Activated CD8-positive, alpha-beta memory T cell treated with anti-CD3 and anti-CD28 coated beads, Interleukin-2, amount 10 ng/mL, durations not matched to agents 7 days and 5 days (primary cell): ENCODE measurements around the gene TSPAN12. TPM values are rescaled to one million over a fixed set of nuclear protein-coding genes. Genes with fewer than 3 reads are reported as not detected.
A peak's percentile ranks its signal among the peaks of the same experiment; 100 is the strongest.

Experiments
- ATAC-seq: fragments of 150-1000 bp; cut with Tn5 transposase; one replicate; pipeline ENCODE4 v1.10.0; 2021; ENCODE audit warnings: moderate library complexity
- CTCF ChIA-PET: fragments of 350-600 bp; sonication (Branson Sonifier 250); formaldehyde crosslinking; loops from one replicate; lab custom pipeline; 2021; ENCODE audit warnings: antibody characterized with exemption; lab: Charles Lee
- DNase-seq: peaks from one replicate; pipeline ENCODE4 v3.0.0-alpha.2; 2020
- H3K27ac Mint-ChIP-seq: one replicate; pipeline ENCODE4 v1.8.0; 2021; ENCODE audit warnings: mild to moderate bottlenecking, mixed read lengths
- H3K27me3 Mint-ChIP-seq: one replicate; pipeline ENCODE4 v1.8.0; 2021; ENCODE audit warnings: mixed read lengths
- H3K36me3 Mint-ChIP-seq: one replicate; pipeline ENCODE4 v1.8.0; 2021; ENCODE audit warnings: mild to moderate bottlenecking, mixed read lengths
- H3K4me1 Mint-ChIP-seq: one replicate; pipeline ENCODE4 v1.8.0; 2021; ENCODE audit warnings: mixed read lengths
- H3K4me3 Mint-ChIP-seq: one replicate; pipeline ENCODE4 v1.8.0; 2021; ENCODE audit warnings: mild to moderate bottlenecking, moderate library complexity, mixed read lengths
- H3K9me3 Mint-ChIP-seq: one replicate; pipeline ENCODE4 v1.8.0; 2022; ENCODE audit warnings: low read depth, mixed read lengths
- total RNA-seq, 2 experiments: library from RNA; stranded (reverse); gene quantifications; one replicate each; pipeline ENCODE4 v1.2.3, GENCODE V29; 2021

TSPAN12 gene
- total RNA-seq, 2 experiments from 2014 or later: not detected

DNA sequence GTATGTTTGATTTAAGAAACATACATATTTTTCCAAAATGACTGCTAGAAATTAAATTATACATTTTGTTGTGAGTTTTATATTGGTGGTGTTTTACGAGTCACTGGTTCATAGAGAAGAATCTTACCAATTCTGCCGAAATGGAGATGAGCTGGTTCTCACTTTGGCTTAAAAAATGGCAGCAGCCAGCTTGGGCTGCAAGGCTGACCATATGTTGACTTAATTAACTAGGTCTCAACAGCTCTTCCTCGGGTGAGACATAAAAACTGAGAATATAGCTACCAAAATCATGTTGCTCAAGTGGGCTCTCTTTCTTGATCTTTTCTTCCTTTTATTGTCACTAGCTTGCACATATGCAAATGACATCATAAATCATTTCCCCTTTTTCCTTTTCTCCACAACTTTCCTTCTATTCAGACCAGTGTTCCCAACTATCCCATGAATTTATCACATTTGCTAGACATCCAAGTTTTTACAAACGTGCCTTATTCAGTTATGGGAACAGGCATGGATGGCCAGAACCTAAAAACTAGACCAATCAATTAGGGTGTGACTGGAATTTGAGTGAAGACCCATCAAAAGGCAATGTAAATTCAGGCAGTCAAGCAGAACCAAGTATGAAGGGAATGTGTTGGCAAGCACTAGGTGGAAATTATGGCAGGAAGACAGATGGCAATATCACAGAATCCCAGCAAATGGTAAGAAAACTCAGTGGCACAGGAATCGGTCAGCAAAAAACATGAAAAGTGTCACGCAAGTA, 6.4 kb upstream of the TSPAN12 start:
- Mint-ChIP-seq H3K36me3 (no peaks in the 10 kb centered on the region), H3K27me3 (peaks cover 52% of the 10 kb centered on the region), H3K4me1 (no peaks in the 10 kb centered on the region), H3K9me3 (no peaks in the 10 kb centered on the region), H3K27ac (no peak overlapping the region), H3K4me3 (no peak overlapping the region)
- CTCF ChIA-PET: no interaction called here
- ATAC-seq (no peak), DNase-seq (no peak)

- peaks cover under 1% of the 10 kb centered on the region for H3K4me1 Mint-ChIP-seq
- H3K4me3 Mint-ChIP-seq: no peak overlapping the region
- ATAC-seq: no peak
- no peaks in the 10 kb centered on the region for H3K36me3 Mint-ChIP-seq
- H3K27ac Mint-ChIP-seq: no peak overlapping the region
- no peak for DNase-seq
- peaks cover 64% of the 10 kb centered on the region for H3K27me3 Mint-ChIP-seq
- H3K9me3 Mint-ChIP-seq: no peaks in the 10 kb centered on the region
- CTCF ChIA-PET: no interaction called here
These were observed 5.1 kb upstream of the TSPAN12 start for GRCh38 chr7:120862987-120863590.

- CTCF ChIA-PET: no interaction called here
- Mint-ChIP-seq H3K27ac (no peak overlapping the region), H3K9me3 (no peaks in the 10 kb centered on the region), H3K27me3 (peaks cover 77% of the 10 kb centered on the region), H3K4me1 (peaks cover 11% of the 10 kb centered on the region), H3K4me3 (no peak overlapping the region), H3K36me3 (no peaks in the 10 kb centered on the region)
- ATAC-seq: no peak
- no peak for DNase-seq
These were observed 2.2 kb upstream of the TSPAN12 start for GRCh38 chr7:120860156-120860555.

- ATAC-seq (no peak), DNase-seq (no peak)
- Mint-ChIP-seq H3K4me3 (no peak overlapping the region), H3K4me1 (peaks cover 11% of the 10 kb centered on the region), H3K27ac (no peak overlapping the region), H3K36me3 (no peaks in the 10 kb centered on the region), H3K27me3 (peaks cover 80% of the 10 kb centered on the region), H3K9me3 (no peaks in the 10 kb centered on the region)
- CTCF ChIA-PET: no interaction called here
These were observed 1.5 kb upstream of the TSPAN12 start for GRCh38 chr7:120859459-120859858.

DNA sequence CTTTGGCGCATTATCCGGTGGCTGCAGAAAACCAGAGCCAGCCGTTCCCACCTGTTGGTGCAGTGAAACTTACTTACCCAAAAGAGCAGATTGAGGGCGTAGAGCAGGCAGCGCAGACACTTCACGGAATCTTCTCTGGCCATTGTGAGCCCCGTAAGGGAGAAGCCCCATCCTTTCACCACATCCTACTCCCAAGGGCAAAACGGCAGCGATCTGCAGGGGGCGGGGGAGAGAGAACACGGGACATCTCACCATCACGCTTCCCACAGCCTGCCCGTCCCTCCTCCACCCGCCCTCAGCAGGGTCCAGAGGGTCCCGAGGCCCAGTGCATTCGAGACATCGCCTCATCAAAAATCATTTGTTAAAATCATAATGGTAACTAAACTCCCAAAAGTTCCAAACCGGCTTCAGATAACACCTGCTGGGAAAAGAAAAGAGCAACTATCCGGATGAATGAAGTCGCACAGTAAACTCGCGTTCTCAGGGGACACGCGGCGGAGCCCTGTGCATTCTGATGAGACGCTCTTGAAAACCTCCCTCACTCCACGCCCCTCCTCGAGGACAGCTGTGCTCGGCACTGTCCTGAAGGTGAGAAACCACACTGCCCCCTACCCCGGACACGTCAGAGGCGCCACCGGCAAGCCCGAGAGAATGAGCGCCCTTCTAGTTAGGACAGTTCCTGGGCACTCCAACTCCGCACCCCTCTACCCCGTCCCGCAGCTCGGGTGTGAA, 1.2 kb downstream of the TSPAN12 start:
- ATAC-seq (peak; percentile 48), DNase-seq (no peak)
- Mint-ChIP-seq H3K27me3 (peaks cover 67% of the 10 kb centered on the region), H3K4me3 (peak overlapping the region; percentile 63), H3K27ac (no peak overlapping the region), H3K36me3 (no peaks in the 10 kb centered on the region), H3K4me1 (peaks cover 11% of the 10 kb centered on the region), H3K9me3 (no peaks in the 10 kb centered on the region)
- CTCF ChIA-PET: interaction anchor here (1.0 kb wide), 1 partner anchor 9 kb away, joined by 4 read pairs; no protein-coding TSS in a partner anchor

- Mint-ChIP-seq H3K27ac (no peak overlapping the region), H3K36me3 (no peaks in the 10 kb centered on the region), H3K9me3 (no peaks in the 10 kb centered on the region), H3K4me3 (peak overlapping the region; percentile 63), H3K4me1 (peaks cover 11% of the 10 kb centered on the region), H3K27me3 (peaks cover 63% of the 10 kb centered on the region)
- DNase-seq: no peak
- CTCF ChIA-PET: interaction anchor here (1.0 kb wide), 1 partner anchor 8 kb away, joined by 4 read pairs; no protein-coding TSS in a partner anchor
- no peak for ATAC-seq
These were observed 1.7 kb downstream of the TSPAN12 start for GRCh38 chr7:120856198-120856597.

GRCh38 chr7:120852700-120853099, 5.2 kb downstream of the TSPAN12 start:
- H3K36me3 Mint-ChIP-seq: no peaks in the 10 kb centered on the region
- CTCF ChIA-PET: no interaction called here
- H3K9me3 Mint-ChIP-seq: no peaks in the 10 kb centered on the region
- no peak for DNase-seq
- H3K4me1 Mint-ChIP-seq: peaks cover 9% of the 10 kb centered on the region
- ATAC-seq: no peak
- no peak overlapping the region for H3K27ac Mint-ChIP-seq
- peaks cover 43% of the 10 kb centered on the region for H3K27me3 Mint-ChIP-seq
- H3K4me3 Mint-ChIP-seq: no peak overlapping the region

- no peak for ATAC-seq
- Mint-ChIP-seq H3K27ac (no peak overlapping the region), H3K9me3 (no peaks in the 10 kb centered on the region), H3K4me1 (no peaks in the 10 kb centered on the region), H3K36me3 (no peaks in the 10 kb centered on the region), H3K4me3 (no peak overlapping the region), H3K27me3 (peaks cover 5% of the 10 kb centered on the region)
- CTCF ChIA-PET: no interaction called here
- no peak for DNase-seq
These were observed 14.8 kb downstream of the TSPAN12 start for GRCh38 chr7:120843109-120843508.

- H3K4me1 Mint-ChIP-seq: no peaks in the 10 kb centered on the region
- peaks cover 3% of the 10 kb centered on the region for H3K27me3 Mint-ChIP-seq
- no peak for DNase-seq
- H3K36me3 Mint-ChIP-seq: no peaks in the 10 kb centered on the region
- no peak overlapping the region for H3K27ac Mint-ChIP-seq
- no peaks in the 10 kb centered on the region for H3K9me3 Mint-ChIP-seq
- ATAC-seq: no peak
- no peak overlapping the region for H3K4me3 Mint-ChIP-seq
- CTCF ChIA-PET: no interaction called here
These were observed 15.8 kb downstream of the TSPAN12 start for GRCh38 chr7:120842121-120842621.

GRCh38 chr7:120841608-120842007, 16.3 kb downstream of the TSPAN12 start:
- no peak for DNase-seq
- CTCF ChIA-PET: no interaction called here
- ATAC-seq: no peak
- Mint-ChIP-seq H3K4me1 (no peaks in the 10 kb centered on the region), H3K27me3 (peaks cover 3% of the 10 kb centered on the region), H3K9me3 (no peaks in the 10 kb centered on the region), H3K27ac (no peak overlapping the region), H3K4me3 (no peak overlapping the region), H3K36me3 (no peaks in the 10 kb centered on the region)

DNA sequence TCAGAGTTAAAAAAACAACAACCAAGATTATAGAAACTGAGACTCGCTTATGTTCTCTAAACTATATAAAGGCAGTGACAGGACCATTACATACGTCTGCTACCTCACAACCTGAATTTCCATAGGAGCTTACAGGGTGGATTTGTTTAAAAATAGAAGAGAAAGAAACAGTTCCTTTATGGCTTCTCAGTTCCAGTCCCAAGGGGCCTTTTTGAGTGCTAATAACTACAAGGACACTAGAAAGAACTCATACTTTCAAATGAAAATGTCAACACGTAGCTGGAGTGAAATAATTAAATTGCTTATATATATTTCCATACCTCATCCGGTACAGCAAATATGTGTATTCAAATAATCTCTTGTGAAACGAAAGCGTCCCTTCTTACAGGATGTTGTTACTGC, 19.7 kb downstream of the TSPAN12 start:
- H3K27me3 Mint-ChIP-seq: peaks cover 6% of the 10 kb centered on the region

DNA sequence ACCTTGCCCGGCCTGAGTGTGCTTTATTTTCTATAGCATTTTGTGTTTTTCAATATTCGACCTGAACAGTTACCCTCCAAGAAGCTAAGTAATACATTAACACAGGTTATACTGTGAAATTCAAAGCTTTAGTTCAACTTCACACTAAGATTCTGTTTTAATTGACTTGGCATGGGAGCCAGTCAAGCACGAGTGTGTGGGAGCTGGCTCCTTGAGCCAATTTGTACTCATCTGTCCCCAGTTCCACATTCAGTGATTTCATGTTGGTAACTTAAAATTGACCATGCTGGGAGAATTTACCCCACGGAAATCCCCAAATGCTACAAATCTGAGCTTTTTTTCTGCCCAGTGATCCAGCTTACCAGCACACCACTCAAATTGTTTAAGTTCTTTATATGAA, 20.3 kb downstream of the TSPAN12 start:
- CTCF ChIA-PET: no interaction called here
- Mint-ChIP-seq H3K9me3 (no peaks in the 10 kb centered on the region), H3K4me1 (no peaks in the 10 kb centered on the region), H3K36me3 (no peaks in the 10 kb centered on the region), H3K27me3 (peaks cover 6% of the 10 kb centered on the region), H3K4me3 (no peak overlapping the region), H3K27ac (no peak overlapping the region)
- ATAC-seq (no peak), DNase-seq (no peak)

More for the DNA sequence above, 19.7 kb downstream of the TSPAN12 start:
- ATAC-seq (no peak), DNase-seq (no peak)
- no peaks in the 10 kb centered on the region for H3K4me1 Mint-ChIP-seq
- no peaks in the 10 kb centered on the region for H3K9me3 Mint-ChIP-seq
- H3K36me3 Mint-ChIP-seq: no peaks in the 10 kb centered on the region
- H3K4me3 Mint-ChIP-seq: no peak overlapping the region
- H3K27ac Mint-ChIP-seq: no peak overlapping the region
- CTCF ChIA-PET: no interaction called here

DNA sequence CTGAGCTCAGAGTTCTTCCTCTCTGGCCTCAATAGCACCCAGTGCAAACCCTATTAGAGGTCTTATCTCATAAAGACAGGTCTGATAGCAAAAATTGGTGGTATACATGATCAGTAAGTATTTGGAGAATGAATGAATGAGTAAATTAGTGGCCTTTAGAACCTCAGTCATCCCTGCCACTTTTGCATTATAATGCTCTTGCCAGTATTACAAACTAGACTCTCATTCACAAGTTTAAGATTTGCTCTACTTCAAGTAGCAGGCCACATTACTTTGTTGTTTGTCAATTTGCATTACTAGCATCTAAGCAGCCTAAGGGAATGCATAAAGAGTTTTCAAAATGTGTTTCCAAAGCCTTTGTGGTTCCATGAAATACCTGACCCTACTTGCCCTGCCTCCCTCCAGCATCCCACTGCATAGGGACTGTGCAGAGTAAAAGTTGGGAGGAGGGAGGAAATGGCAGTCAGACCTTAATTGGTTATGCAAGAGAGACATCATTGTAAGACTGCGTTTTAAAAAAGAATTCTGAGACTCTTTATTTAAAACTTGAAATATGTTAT, 21.3 kb downstream of the TSPAN12 start:
- H3K36me3 Mint-ChIP-seq: no peaks in the 10 kb centered on the region
- H3K4me1 Mint-ChIP-seq: no peaks in the 10 kb centered on the region
- no peak for ATAC-seq
- H3K4me3 Mint-ChIP-seq: no peak overlapping the region
- H3K27ac Mint-ChIP-seq: no peak overlapping the region
- no peaks in the 10 kb centered on the region for H3K9me3 Mint-ChIP-seq
- peaks cover 6% of the 10 kb centered on the region for H3K27me3 Mint-ChIP-seq
- no peak for DNase-seq
- CTCF ChIA-PET: no interaction called here
